Measurements from ENCODE around the gene VAT1L. TPM values are rescaled to one million over a fixed set of nuclear protein-coding genes. Genes with fewer than 3 reads are reported as not detected.

Gene VAT1L
- total RNA-seq, 1 experiment from 2014 or later = not detected

GRCh38 chr16:77780378-77780837 is 8.0 kb upstream of the VAT1L start:
- no peak for DNase-seq (ENCODE audit: low spot score)
- in situ Hi-C loops (cut with HindIII; ENCODE audit: low sequenced_read_pairs) = no loop called here

- in situ Hi-C loops (cut with HindIII; ENCODE audit: low sequenced_read_pairs) = no loop called here
- DNase-seq (ENCODE audit: low spot score) = no peak
These were observed 7.3 kb upstream of the VAT1L start for GRCh38 chr16:77781091-77781490.

- in situ Hi-C loops (cut with HindIII; ENCODE audit: low sequenced_read_pairs) = no loop called here
- no peak for DNase-seq (ENCODE audit: low spot score)
These were observed 5.7 kb upstream of the VAT1L start for GRCh38 chr16:77782694-77783093.

GRCh38 chr16:77784441-77785372 is 3.7 kb upstream of the VAT1L start:
- in situ Hi-C loops (cut with HindIII; ENCODE audit: low sequenced_read_pairs) = no loop called here
- no peak for DNase-seq (ENCODE audit: low spot score)

- in situ Hi-C loops (cut with HindIII; ENCODE audit: low sequenced_read_pairs) = no loop called here
- no peak for DNase-seq (ENCODE audit: low spot score)
These were observed 3.0 kb upstream of the VAT1L start for GRCh38 chr16:77785373-77785764.

- no peak for DNase-seq (ENCODE audit: low spot score)
- in situ Hi-C loops (cut with HindIII; ENCODE audit: low sequenced_read_pairs) = no loop called here
These were observed 2.0 kb upstream of the VAT1L start for GRCh38 chr16:77786186-77786847.

GRCh38 chr16:77787452-77787851 is 912 bp upstream of the VAT1L start:
- in situ Hi-C loops (cut with HindIII; ENCODE audit: low sequenced_read_pairs) = no loop called here
- DNase-seq (ENCODE audit: low spot score) = no peak

- peak; percentile 53 for DNase-seq (ENCODE audit: low spot score)
- in situ Hi-C loops (cut with HindIII; ENCODE audit: low sequenced_read_pairs) = no loop called here
These were observed 983 bp downstream of the VAT1L start for GRCh38 chr16:77789085-77790008.

- in situ Hi-C loops (cut with HindIII; ENCODE audit: low sequenced_read_pairs) = no loop called here
- DNase-seq (ENCODE audit: low spot score) = peak; percentile 66
These were observed 1.6 kb downstream of the VAT1L start for GRCh38 chr16:77790009-77790372.

- in situ Hi-C loops (cut with HindIII; ENCODE audit: low sequenced_read_pairs) = no loop called here
- DNase-seq (ENCODE audit: low spot score) = peak; percentile 33
These were observed 2.5 kb downstream of the VAT1L start for GRCh38 chr16:77790912-77791311.

GRCh38 chr16:77793417-77793816 is 5.1 kb downstream of the VAT1L start:
- no peak for DNase-seq (ENCODE audit: low spot score)
- in situ Hi-C loops (cut with HindIII; ENCODE audit: low sequenced_read_pairs) = no loop called here

- in situ Hi-C loops (cut with HindIII; ENCODE audit: low sequenced_read_pairs) = no loop called here
- DNase-seq (ENCODE audit: low spot score) = no peak
These were observed 6.2 kb downstream of the VAT1L start for GRCh38 chr16:77794586-77794985.

GRCh38 chr16:77801817-77802216 is 13.5 kb downstream of the VAT1L start:
- DNase-seq (ENCODE audit: low spot score) = no peak
- in situ Hi-C loops (cut with HindIII; ENCODE audit: low sequenced_read_pairs) = no loop called here

- in situ Hi-C loops (cut with HindIII; ENCODE audit: low sequenced_read_pairs) = no loop called here
- peak; percentile 88 for DNase-seq (ENCODE audit: low spot score)
These were observed 17.0 kb downstream of the VAT1L start for GRCh38 chr16:77805398-77805797.

- DNase-seq (ENCODE audit: low spot score) = no peak
- in situ Hi-C loops (cut with HindIII; ENCODE audit: low sequenced_read_pairs) = no loop called here
These were observed 18.7 kb downstream of the VAT1L start for GRCh38 chr16:77807021-77807420.

GRCh38 chr16:77812856-77813500 is 24.6 kb downstream of the VAT1L start:
- no peak for DNase-seq (ENCODE audit: low spot score)
- in situ Hi-C loops (cut with HindIII; ENCODE audit: low sequenced_read_pairs) = no loop called here

GRCh38 chr16:77816293-77816692 is 27.9 kb downstream of the VAT1L start:
- DNase-seq (ENCODE audit: low spot score) = peak; percentile 29
- in situ Hi-C loops (cut with HindIII; ENCODE audit: low sequenced_read_pairs) = no loop called here

- DNase-seq (ENCODE audit: low spot score) = no peak
- in situ Hi-C loops (cut with HindIII; ENCODE audit: low sequenced_read_pairs) = no loop called here
These were observed 32.0 kb downstream of the VAT1L start for GRCh38 chr16:77820340-77820739.

- DNase-seq (ENCODE audit: low spot score) = no peak
- in situ Hi-C loops (cut with HindIII; ENCODE audit: low sequenced_read_pairs) = no loop called here
These were observed 34.3 kb downstream of the VAT1L start for GRCh38 chr16:77822661-77823060.

Measured in G401 (cell line).